Stimulated activated CD4-positive, alpha-beta T cell treated with anti-CD3 and anti-CD28 coated beads, TNF-alpha, amount 100 ng/mL, for 48 hours (primary cell): Measurements from ENCODE around the gene PPP1R9B.

Source experiments
- DNase-seq, 3 donors: peaks; one replicate each; pipeline ENCODE4 v3.0.0-alpha.2; 2020; ENCODE audit warnings: low read depth in 3 of 3

PPP1R9B gene

GRCh38 chr17:50173335-50173941, 23.0 kb upstream of the PPP1R9B start:
- DNase-seq: no peak

DNA sequence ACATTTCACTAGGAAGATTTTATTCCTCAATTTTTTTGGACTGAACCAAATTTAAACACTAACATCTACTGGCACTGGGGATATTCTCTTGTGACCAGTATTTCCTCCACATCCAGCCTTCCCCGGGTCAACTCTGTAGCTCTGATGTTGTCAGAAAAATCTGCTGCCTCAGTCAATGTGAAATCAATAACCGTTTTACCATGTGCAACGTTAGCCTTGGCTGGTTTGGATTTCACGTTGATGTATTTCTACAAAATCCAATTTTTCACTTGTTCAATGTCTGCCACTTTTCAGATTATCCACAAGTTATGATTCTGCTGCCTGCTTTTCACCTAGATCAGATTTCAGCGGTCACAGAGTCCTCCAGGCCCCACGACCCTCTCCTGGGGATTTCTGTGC, 22.5 kb upstream of the PPP1R9B start:
- DNase-seq: no peak

- no peak for DNase-seq
Observed at GRCh38 chr17:50172130-50172529, 21.7 kb upstream of the PPP1R9B start.

- DNase-seq: no peak
Observed at GRCh38 chr17:50171371-50172071, 21.0 kb upstream of the PPP1R9B start.

- no peak for DNase-seq
Observed at GRCh38 chr17:50170662-50171370, 20.3 kb upstream of the PPP1R9B start.

- DNase-seq: no peak
Observed at GRCh38 chr17:50169881-50170459, 19.5 kb upstream of the PPP1R9B start.

DNA sequence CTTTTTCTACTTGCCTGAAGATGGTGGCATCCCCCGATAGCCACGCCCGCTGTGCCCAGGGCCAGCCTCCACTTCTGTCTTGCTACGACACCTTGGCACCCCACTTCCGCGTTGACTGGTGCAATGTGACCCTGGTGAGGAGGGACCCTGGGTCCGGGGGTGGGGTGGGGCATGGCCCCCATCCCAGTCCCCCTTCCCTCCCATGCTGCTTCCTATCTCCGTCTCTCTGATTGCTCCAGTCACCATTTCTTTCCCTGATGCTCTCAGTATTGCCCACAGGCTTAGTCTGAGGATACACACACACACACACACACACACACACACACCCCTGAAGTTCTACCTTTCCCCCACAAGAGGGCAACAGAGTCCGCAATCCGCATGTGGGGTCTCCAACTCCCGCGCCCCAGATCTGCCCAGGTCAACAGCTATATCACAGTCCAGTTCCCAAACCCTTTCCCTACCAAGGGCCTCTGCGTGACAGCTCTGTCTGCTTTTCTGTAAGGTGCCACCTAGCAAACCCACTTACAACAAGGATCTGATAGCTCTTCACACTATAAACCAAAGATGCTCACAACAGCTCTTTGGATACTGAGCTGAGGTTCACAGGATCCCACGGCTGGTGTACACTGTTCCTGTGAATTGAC, 18.8 kb upstream of the PPP1R9B start:
- peak in 2 of 3 donors; percentile 32 to 43 for DNase-seq

- DNase-seq: no peak
Observed at GRCh38 chr17:50168319-50168718, 17.8 kb upstream of the PPP1R9B start.

DNA sequence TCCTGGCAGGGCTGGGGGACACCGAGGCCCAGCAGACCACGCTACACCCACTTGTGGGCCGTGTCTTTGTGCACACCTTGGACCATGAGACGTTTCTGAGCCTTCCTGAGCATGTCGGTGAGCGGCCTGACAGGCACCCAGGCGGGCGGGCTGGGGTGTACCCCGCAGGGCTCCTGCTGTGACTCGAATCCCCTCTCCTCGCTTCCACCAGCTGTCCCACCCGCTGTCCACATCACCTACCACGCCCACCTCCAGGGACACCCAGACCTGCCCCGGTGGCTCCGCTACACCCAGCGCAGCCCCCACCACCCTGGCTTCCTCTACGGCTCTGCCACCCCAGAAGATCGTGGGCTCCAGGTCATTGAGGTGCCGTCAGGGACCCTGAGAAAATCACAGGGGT, 16.9 kb upstream of the PPP1R9B start:
- no peak for DNase-seq

GRCh38 chr17:50166518-50167181, 16.2 kb upstream of the PPP1R9B start:
- DNase-seq: no peak

DNA sequence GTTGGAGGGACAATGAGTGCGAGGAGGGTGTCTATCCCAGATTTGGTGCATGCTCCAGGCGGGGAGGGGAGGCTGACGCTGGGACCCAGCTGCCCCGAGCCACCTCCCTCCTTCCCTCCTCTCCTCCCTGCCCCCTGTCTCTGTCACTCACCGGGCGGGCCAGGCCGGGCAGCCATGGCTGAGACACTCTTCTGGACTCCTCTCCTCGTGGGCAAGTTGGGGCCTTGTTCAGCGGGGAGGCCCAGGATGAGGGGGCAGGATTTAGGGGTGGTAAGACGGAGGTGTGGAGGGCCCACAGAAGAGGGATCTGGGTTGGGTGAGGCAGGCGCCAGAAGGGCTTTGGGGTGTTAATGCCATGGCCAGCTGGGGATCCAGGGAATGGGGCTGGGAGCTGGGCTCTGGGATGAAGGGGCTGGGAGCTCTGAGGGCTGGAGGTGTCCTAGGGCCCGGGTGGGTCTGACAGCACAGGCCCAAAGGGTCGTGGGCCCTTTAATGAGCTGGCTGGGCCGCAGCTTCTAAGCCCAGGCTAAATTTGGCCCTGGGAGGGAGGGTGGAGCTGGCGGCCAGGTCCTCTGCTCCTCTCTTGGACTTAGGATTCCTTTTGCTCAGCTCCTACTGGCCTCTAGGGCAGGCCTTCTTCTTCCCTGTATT, 15.5 kb upstream of the PPP1R9B start, which contains the start of gene SGCA:
Gene SGCA, plus strand, starts transcription at position 139 of the 651 bp plus-strand sequence. Its CDS starts 36 bp downstream, at position 175.
- no peak for DNase-seq

- no peak for DNase-seq
Observed at GRCh38 chr17:50165466-50165865, 15.0 kb upstream of the PPP1R9B start.

DNA sequence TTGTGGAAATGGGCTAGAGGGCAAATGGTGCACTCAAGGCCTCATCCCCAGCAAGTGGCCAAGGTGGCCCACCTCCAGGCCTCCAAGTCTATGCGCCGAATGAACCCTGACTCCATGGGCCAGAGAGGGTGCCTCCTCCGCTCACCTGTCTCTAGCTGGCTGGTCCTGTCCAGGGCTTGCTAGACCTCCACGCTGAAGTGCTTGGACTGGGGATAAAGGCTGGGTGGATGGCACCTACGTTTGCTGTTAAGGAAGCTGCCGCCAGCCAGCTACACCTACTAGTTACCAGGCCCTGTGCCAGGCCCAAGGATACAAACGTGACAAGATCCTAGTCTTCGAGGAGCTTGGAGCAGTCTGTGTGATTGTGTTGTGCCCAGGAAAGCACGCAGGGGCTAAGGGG, 14.6 kb upstream of the PPP1R9B start:
- DNase-seq: no peak

GRCh38 chr17:50164697-50164988, 14.2 kb upstream of the PPP1R9B start:
- no peak for DNase-seq

DNA sequence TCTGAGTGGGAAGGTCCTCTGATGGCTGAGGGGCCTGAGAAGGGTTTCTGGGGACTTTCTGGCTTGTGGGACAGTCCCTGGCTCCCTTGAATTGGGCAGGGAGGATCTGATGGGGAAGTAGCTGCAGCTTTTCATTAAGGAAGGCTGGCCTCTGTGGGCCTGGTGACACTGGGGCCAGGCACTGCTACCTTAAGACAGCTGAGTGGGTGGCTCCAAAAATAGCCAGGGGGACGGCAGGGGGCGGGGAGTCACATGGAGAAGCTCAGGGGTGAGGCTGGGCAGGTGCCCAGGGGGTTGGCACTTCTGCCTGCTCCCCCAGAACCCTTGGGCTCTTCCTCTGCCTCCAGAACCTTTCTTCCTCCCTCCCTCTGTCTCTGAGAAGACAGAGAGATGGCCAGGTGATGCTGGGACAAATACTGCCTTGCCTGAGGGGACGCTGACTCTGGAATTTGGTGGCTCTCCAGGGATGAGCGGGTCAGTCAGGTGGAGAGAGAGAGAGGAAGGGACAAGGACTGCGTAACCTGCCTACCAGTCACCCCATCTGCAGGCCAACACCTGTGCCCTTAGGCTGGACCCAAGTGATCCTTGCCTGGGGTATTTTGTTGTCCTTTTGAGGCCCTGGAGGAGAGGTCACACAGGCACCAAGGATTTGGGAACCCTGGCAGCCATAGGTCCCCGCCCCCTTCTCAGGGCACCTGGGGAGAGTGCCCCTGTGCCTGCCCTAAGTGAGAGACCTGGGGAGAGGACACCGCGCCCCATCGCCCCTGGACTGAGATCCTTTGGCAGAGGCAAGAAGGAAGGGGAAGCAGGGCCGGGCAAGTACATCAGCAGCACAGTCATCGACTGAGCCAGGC, 13.6 kb upstream of the PPP1R9B start:
- DNase-seq: no peak

GRCh38 chr17:50162466-50163254, 12.2 kb upstream of the PPP1R9B start:
- DNase-seq: no peak

DNA sequence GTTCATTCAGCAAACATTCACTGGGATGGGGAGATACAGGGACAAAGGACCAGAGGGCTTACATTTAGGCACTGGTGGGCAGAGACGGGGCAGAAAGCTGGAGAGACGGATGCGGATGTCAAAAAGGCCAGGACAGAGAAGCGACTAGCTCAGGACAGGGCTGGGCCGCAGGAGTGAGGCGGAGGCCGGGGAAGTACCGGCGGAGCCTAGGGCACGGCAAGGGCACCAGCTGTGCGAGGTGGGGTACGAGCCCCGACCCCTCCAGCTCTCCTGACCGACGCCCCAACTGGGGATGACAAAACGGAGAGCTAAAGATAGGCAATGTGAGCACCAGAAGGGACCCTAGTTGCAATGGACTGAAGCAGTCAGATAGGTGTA, 11.4 kb upstream of the PPP1R9B start:
- no peak for DNase-seq

- DNase-seq: peak; percentile 90 to 95 (median 92)
Observed at GRCh38 chr17:50161023-50161910, 10.8 kb upstream of the PPP1R9B start.
